ENCODE results near the gene RIT2.

GRCh38 chr18:42782929-42783328 is 332.6 kb downstream of the RIT2 start:
- TF ChIP-seq CTCF (tag by site-specific recombination; IDR thresholded peaks at IDR 0.05) (no peak), KLF9 (tag by site-specific recombination; IDR thresholded peaks at IDR 0.05; ENCODE audit: low read depth) (no peak), REST (tag by site-specific recombination; IDR thresholded peaks at IDR 0.05) (no peak), RBAK (tag by site-specific recombination; IDR thresholded peaks at IDR 0.05) (no peak), KLF16 (tag by site-specific recombination; IDR thresholded peaks at IDR 0.05) (no peak), KLF7 (tag by site-specific recombination; IDR thresholded peaks at IDR 0.05; ENCODE audit: borderline replicate concordance) (no peak), ZNF610 (tag by site-specific recombination; IDR thresholded peaks at IDR 0.05; ENCODE audit: borderline replicate concordance) (no peak), KLF1 (tag by site-specific recombination; IDR thresholded peaks at IDR 0.05) (no peak)
- TF ChIP-seq, protein P1, sequence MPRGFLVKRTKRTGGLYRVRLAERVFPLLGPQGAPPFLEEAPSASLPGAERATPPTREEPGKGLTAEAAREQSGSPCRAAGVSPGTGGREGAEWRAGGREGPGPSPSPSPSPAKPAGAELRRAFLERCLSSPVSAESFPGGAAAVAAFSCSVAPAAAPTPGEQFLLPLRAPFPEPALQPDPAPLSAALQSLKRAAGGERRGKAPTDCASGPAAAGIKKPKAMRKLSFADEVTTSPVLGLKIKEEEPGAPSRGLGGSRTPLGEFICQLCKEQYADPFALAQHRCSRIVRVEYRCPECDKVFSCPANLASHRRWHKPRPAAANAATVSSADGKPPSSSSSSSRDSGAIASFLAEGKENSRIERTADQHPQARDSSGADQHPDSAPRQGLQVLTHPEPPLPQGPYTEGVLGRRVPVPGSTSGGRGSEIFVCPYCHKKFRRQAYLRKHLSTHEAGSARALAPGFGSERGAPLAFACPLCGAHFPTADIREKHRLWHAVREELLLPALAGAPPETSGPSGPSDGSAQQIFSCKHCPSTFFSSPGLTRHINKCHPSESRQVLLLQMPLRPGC (tag by site-specific recombination; IDR thresholded peaks at IDR 0.05): no peak
